Cardiac muscle cell (in vitro differentiated cells and primary cell): Measurements from ENCODE around the gene HTR3B. TPM values are rescaled to one million over a fixed set of nuclear protein-coding genes. Genes with fewer than 3 reads are reported as not detected.

Source experiments
- DNase-seq, 2 donors: peaks; one replicate each; pipeline versions ENCODE4 v3.0.0 to v3.0.0-alpha.2; 2010 to 2017; ENCODE audit warnings: low read depth in 1 of 2, low spot score in 1 of 2
- H3K27ac ChIP-seq: fragments of 200-600 bp; sonication (generic); 2 replicates; pipeline ENCODE4 v1.5.1; 2016
- H3K27me3 ChIP-seq: fragments of 200-600 bp; sonication (generic); 2 replicates; pipeline ENCODE4 v1.6.0; 2016; ENCODE audit warnings: control low read depth
- H3K36me3 ChIP-seq: fragments of 200-600 bp; sonication (generic); 2 replicates; pipeline ENCODE4 v1.5.1; 2016; ENCODE audit warnings: control low read depth
- H3K4me1 ChIP-seq: fragments of 200-600 bp; sonication (generic); 2 replicates; pipeline ENCODE4 v1.8.1; 2017; ENCODE audit warnings: low read depth, mild to moderate bottlenecking, mixed run types
- H3K4me3 ChIP-seq: fragments of 200-600 bp; sonication (generic); 2 replicates; pipeline ENCODE4 v1.5.1; 2016; ENCODE audit warnings: mild to moderate bottlenecking
- H3K9me3 ChIP-seq: fragments of 200-600 bp; sonication (generic); 2 replicates; pipeline ENCODE4 v1.5.1; 2017; ENCODE audit warnings: low read depth, mild to moderate bottlenecking, control low read depth
- polyA plus RNA-seq: library from polyadenylated mRNA; unstranded; fragments of >200 nt; fragmentation: Nextera tagmentation; extraction: Ambion mirVana; gene quantifications from 2 replicates; pipeline ENCODE4 v1.2.1, GENCODE V29; 2016
- total RNA-seq: library from RNA; depleted of rRNA; stranded (reverse); fragments of >200 nt; gene quantifications from 2 replicates; pipeline ENCODE4 v1.2.3, GENCODE V29; 2016
- TF ChIP-seq, protein P1 (sequence below): IDR thresholded peaks from 2 replicates; pipeline ENCODE4 v1.5.1; 2012; ENCODE audit warnings: low read depth, mild to moderate bottlenecking, low read length

HTR3B gene
- total RNA-seq (not detected in 2 replicates), polyA plus RNA-seq (not detected in 2 replicates)

DNA sequence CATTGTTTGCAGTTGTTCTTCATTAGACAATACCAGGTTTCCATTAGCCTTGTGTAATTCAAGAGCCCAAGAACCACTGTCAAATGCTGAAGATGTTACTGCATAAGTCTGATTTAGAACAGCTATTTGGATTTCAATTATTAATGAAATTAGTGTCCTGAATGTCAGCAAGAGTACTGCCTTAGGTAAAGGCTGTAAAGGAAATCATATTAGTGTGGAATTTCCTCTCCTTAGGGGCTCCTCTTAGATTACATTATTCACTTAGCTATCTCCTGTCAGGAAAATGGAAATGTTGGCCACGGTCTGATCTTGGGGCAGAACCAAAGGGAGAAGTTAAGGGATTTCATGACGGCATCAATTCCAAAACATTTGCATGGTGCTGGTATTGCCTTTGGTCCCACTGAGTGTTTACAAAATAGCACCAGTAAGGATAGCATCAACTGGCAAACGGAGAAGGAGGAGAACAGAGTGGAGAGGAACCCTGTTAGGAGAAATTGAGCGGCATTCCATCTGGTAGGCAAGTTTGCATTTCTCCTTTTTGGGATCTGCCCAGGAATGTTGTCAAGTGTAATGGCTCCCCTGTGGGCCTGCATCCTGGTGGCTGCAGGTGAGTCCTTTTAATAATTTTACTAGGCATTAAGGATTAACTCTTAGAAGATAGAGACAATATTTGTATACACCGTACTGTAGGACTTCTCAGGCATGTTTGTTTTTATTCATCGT lies at the start of gene HTR3B:
TSS of gene HTR3B (plus strand) at position 418 of the 723 bp plus-strand sequence. CDS start at position 556, 138 bp downstream.
- Histone ChIP-seq H3K36me3 (no peaks in the 10 kb centered on the region), H3K9me3 (no peaks in the 10 kb centered on the region)
- no peak for DNase-seq

GRCh38 chr11:113855803-113856202 lies 48.8 kb upstream of the HTR3B start:
- TF ChIP-seq, protein P1, sequence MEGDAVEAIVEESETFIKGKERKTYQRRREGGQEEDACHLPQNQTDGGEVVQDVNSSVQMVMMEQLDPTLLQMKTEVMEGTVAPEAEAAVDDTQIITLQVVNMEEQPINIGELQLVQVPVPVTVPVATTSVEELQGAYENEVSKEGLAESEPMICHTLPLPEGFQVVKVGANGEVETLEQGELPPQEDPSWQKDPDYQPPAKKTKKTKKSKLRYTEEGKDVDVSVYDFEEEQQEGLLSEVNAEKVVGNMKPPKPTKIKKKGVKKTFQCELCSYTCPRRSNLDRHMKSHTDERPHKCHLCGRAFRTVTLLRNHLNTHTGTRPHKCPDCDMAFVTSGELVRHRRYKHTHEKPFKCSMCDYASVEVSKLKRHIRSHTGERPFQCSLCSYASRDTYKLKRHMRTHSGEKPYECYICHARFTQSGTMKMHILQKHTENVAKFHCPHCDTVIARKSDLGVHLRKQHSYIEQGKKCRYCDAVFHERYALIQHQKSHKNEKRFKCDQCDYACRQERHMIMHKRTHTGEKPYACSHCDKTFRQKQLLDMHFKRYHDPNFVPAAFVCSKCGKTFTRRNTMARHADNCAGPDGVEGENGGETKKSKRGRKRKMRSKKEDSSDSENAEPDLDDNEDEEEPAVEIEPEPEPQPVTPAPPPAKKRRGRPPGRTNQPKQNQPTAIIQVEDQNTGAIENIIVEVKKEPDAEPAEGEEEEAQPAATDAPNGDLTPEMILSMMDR, result no peak
- DNase-seq, result no peak

More for the DNA sequence above, at the start of gene HTR3B:
- Histone ChIP-seq H3K4me1 (peaks cover 10% of the 10 kb centered on the region), H3K27ac (no peak within 1 kb of the TSS), H3K27me3 (no peaks in the 10 kb centered on the region), H3K4me3 (no peak within 1 kb of the TSS)
- TF ChIP-seq, protein P1, result no peak

DNA sequence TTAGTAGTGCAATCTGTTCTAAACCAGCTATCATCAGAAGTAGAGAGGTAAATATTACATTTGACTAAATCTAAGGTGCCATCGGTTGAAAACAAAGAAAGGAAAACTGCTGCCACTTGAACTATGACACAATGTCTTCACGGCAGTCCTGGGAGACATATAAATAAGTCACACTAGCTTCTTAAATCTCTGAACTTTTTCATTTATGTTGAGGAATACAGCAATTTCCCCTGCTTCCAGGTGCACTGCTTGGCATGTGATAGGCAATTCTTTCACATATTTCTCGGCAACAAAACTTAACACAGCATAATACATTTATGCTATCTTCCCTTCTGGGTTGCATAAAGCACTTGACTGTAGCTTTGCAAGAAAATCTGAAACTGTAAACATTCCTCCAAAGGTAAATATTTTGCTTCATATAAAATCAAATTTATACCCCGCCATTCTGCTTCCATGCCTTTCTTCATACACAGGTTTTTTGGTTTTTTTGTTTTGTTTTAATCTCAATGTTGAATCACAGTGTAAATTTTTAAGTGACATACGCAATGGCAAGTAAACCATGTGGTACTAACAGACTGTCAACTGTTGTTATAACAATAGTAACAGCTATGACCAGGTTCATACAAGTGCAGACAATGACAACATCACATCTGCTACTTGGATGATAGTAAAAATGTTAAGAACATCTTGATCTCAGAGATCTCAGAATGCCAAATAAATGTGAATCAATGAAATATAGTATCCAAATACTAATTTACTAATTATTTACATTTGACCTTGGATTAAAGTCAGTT lies 47.4 kb upstream of the HTR3B start:
- H3K9me3 ChIP-seq, result no peaks in the 10 kb centered on the region
- H3K4me3 ChIP-seq, result no peak overlapping the region
- no peak for DNase-seq
- peaks cover 14% of the 10 kb centered on the region for H3K4me1 ChIP-seq
- no peaks in the 10 kb centered on the region for H3K27me3 ChIP-seq
- TF ChIP-seq, protein P1, result no peak
- H3K36me3 ChIP-seq, result peaks cover 9% of the 10 kb centered on the region
- no peak overlapping the region for H3K27ac ChIP-seq

More at GRCh38 chr11:113855803-113856202, 48.8 kb upstream of the HTR3B start:
- peaks cover 14% of the 10 kb centered on the region for H3K4me1 ChIP-seq
- H3K27ac ChIP-seq, result peak overlapping the region; percentile 61
- H3K27me3 ChIP-seq, result no peaks in the 10 kb centered on the region
- peaks cover 22% of the 10 kb centered on the region for H3K36me3 ChIP-seq
- no peaks in the 10 kb centered on the region for H3K9me3 ChIP-seq
- H3K4me3 ChIP-seq, result no peak overlapping the region

DNA sequence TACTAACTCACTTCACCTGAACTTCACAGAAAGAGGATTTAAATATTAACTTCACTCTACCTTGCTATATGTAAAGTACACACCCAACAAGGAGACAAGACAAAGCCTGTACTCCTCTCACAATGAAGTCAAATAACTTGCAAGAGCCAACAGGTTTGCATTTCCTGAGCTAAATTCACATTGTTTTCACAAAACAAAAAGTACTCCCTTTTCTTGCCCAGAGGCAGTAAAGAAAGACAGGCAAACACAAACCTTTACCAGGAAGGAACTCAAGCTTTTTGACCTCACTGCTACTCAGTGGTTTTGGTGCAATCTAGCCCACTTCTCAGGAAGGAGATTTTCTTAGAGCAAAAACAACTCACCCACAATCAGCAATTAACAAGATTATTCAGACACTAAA lies 44.9 kb upstream of the HTR3B start:
- H3K9me3 ChIP-seq, result no peaks in the 10 kb centered on the region
- H3K4me1 ChIP-seq, result peaks cover 13% of the 10 kb centered on the region
- H3K27me3 ChIP-seq, result no peaks in the 10 kb centered on the region
- DNase-seq, result no peak
- TF ChIP-seq, protein P1, result no peak
- peak overlapping the region; percentile 63 for H3K27ac ChIP-seq
- no peaks in the 10 kb centered on the region for H3K36me3 ChIP-seq
- no peak overlapping the region for H3K4me3 ChIP-seq

GRCh38 chr11:113862435-113862834 lies 42.2 kb upstream of the HTR3B start:
- H3K27me3 ChIP-seq, result no peaks in the 10 kb centered on the region
- H3K9me3 ChIP-seq, result no peaks in the 10 kb centered on the region
- TF ChIP-seq, protein P1, result no peak
- H3K36me3 ChIP-seq, result peaks cover 5% of the 10 kb centered on the region
- no peak for DNase-seq
- H3K4me1 ChIP-seq, result peaks cover 7% of the 10 kb centered on the region
- H3K27ac ChIP-seq, result no peak overlapping the region
- H3K4me3 ChIP-seq, result no peak overlapping the region
